Activated naive CD4-positive, alpha-beta T cell treated with anti-CD3 and anti-CD28 coated beads, Interleukin-2, amount 50 U/mL, for 16 hours (primary cell): ENCODE results near the gene MUC20.
"Not testable (repeated sequence)": the region's sequence is repeated elsewhere in the genome, so short reads cannot be mapped to it uniquely, and the experiment has no call there.

ENCODE experiments used
- DNase-seq: peaks from one replicate; pipeline ENCODE4 v3.0.0-alpha.2; 2020

The MUC20 gene

GRCh38 chr3:195758721-195759353, 38.1 kb downstream of the MUC20 start:
- DNase-seq: no peak

GRCh38 chr3:195760345-195761122, 39.8 kb downstream of the MUC20 start:
- no peak for DNase-seq

GRCh38 chr3:195761123-195761566, 40.4 kb downstream of the MUC20 start:
- DNase-seq: no peak

GRCh38 chr3:195761567-195762248, 40.9 kb downstream of the MUC20 start:
- no peak for DNase-seq

- DNase-seq: no peak
These were observed 41.4 kb downstream of the MUC20 start for GRCh38 chr3:195762249-195762585.

- DNase-seq: no peak
These were observed 41.8 kb downstream of the MUC20 start for GRCh38 chr3:195762611-195763010.

- no peak for DNase-seq
These were observed 42.5 kb downstream of the MUC20 start for GRCh38 chr3:195763076-195763830.

GRCh38 chr3:195763843-195764825, 43.4 kb downstream of the MUC20 start:
- no peak for DNase-seq

GRCh38 chr3:195764961-195765706, 44.4 kb downstream of the MUC20 start:
- DNase-seq: no peak

- no peak for DNase-seq
These were observed 45.9 kb downstream of the MUC20 start for GRCh38 chr3:195766671-195767070.

GRCh38 chr3:195767792-195768191, 47.0 kb downstream of the MUC20 start:
- DNase-seq: no peak

- no peak for DNase-seq
These were observed 47.6 kb downstream of the MUC20 start for GRCh38 chr3:195768414-195768813.

GRCh38 chr3:195768831-195769303, 48.1 kb downstream of the MUC20 start:
- no peak for DNase-seq

GRCh38 chr3:195769551-195769950, 48.8 kb downstream of the MUC20 start:
- no peak for DNase-seq

- DNase-seq: no peak
These were observed 49.5 kb downstream of the MUC20 start for GRCh38 chr3:195770081-195770840.

- DNase-seq: not testable (repeated sequence)
These were observed 50.3 kb downstream of the MUC20 start for GRCh38 chr3:195770841-195771645.

GRCh38 chr3:195771646-195772300, 51.0 kb downstream of the MUC20 start:
- DNase-seq: no peak

GRCh38 chr3:195773956-195774537, 53.3 kb downstream of the MUC20 start:
- DNase-seq: no peak
